GM21825 (cell line): ENCODE results near the gene TMPRSS3.

ENCODE experiments used
- ATAC-seq: cut with Tn5 transposase; IDR thresholded peaks from one replicate; pipeline ENCODE4 v1.9.1; 2021; ENCODE audit warnings: mild to moderate bottlenecking, moderate library complexity; ENCODE audit not compliant: unreplicated experiment

TMPRSS3 gene

GRCh38 chr21:42390193-42390592 is 5.7 kb downstream of the TMPRSS3 start:
- ATAC-seq: no peak

GRCh38 chr21:42389449-42389835 is 6.4 kb downstream of the TMPRSS3 start:
- ATAC-seq: no peak

GRCh38 chr21:42388740-42389448 is 7.0 kb downstream of the TMPRSS3 start:
- no peak for ATAC-seq

GRCh38 chr21:42387843-42388340 is 8.0 kb downstream of the TMPRSS3 start:
- ATAC-seq: no peak

GRCh38 chr21:42387164-42387563 is 8.7 kb downstream of the TMPRSS3 start:
- ATAC-seq: no peak

GRCh38 chr21:42386034-42386591 is 9.7 kb downstream of the TMPRSS3 start:
- ATAC-seq: no peak

- no peak for ATAC-seq
Measured at GRCh38 chr21:42385619-42386018, 10.2 kb downstream of the TMPRSS3 start.

- ATAC-seq: no peak
Measured at GRCh38 chr21:42384989-42385388, 10.9 kb downstream of the TMPRSS3 start.

GRCh38 chr21:42384156-42384945 is 11.5 kb downstream of the TMPRSS3 start:
- no peak for ATAC-seq

- ATAC-seq: no peak
Measured at GRCh38 chr21:42383331-42383730, 12.5 kb downstream of the TMPRSS3 start.

GRCh38 chr21:42382915-42383314 is 12.9 kb downstream of the TMPRSS3 start:
- ATAC-seq: no peak

- no peak for ATAC-seq
Measured at GRCh38 chr21:42381347-42381984, 14.4 kb downstream of the TMPRSS3 start.

GRCh38 chr21:42379426-42380215 is 16.2 kb downstream of the TMPRSS3 start:
- no peak for ATAC-seq

- no peak for ATAC-seq
Measured at GRCh38 chr21:42378418-42378817, 17.4 kb downstream of the TMPRSS3 start.

GRCh38 chr21:42377951-42378340 is 17.9 kb downstream of the TMPRSS3 start:
- no peak for ATAC-seq

- ATAC-seq: no peak
Measured at GRCh38 chr21:42377211-42377950, 18.5 kb downstream of the TMPRSS3 start.

GRCh38 chr21:42376338-42376982 is 19.4 kb downstream of the TMPRSS3 start:
- no peak for ATAC-seq

- no peak for ATAC-seq
Measured at GRCh38 chr21:42375966-42376337, 19.9 kb downstream of the TMPRSS3 start.

- no peak for ATAC-seq
Measured at GRCh38 chr21:42375506-42375905, 20.3 kb downstream of the TMPRSS3 start.
